Esophagus (tissue), 2 donors: ENCODE data around the gene C1orf159. TPM values are rescaled to one million over a fixed set of nuclear protein-coding genes. Genes with fewer than 3 reads are reported as not detected.
A peak's percentile ranks its signal among the peaks of the same experiment; 100 is the strongest.

ENCODE experiments used
- H3K27ac ChIP-seq, 2 donors: one replicate each; pipeline ENCODE4 v1.5.1; 2013; ENCODE audit warnings: low read depth in 2 of 2, mild to moderate bottlenecking in 2 of 2, inconsistent platforms in 1 of 2, low read length in 1 of 2, moderate library complexity in 1 of 2
- H3K27me3 ChIP-seq, 2 donors: one replicate each; pipeline ENCODE4 v1.6.1; 2013; ENCODE audit warnings: low read length in 2 of 2, control low read depth in 1 of 2, mild to moderate bottlenecking in 1 of 2; ENCODE audit not compliant: insufficient read depth in 2 of 2, control insufficient read depth in 1 of 2
- H3K36me3 ChIP-seq, 2 donors: one replicate each; pipeline ENCODE4 v1.6.1; 2013; ENCODE audit warnings: low read length in 1 of 2; ENCODE audit not compliant: control insufficient read depth in 2 of 2, insufficient read depth in 2 of 2
- H3K4me1 ChIP-seq, 2 donors: one replicate each; pipeline ENCODE4 v1.6.1; 2013; ENCODE audit warnings: low read length in 1 of 2; ENCODE audit not compliant: control insufficient read depth in 2 of 2, insufficient read depth in 2 of 2
- H3K4me3 ChIP-seq, 2 donors: one replicate each; pipeline ENCODE4 v1.5.1; 2013; ENCODE audit warnings: low read length in 2 of 2, mild to moderate bottlenecking in 2 of 2, low read depth in 1 of 2, moderate library complexity in 1 of 2
- H3K9me3 ChIP-seq, 2 donors: one replicate each; pipeline ENCODE4 v1.6.1; 2013; ENCODE audit warnings: mild to moderate bottlenecking in 2 of 2, low read depth in 1 of 2, low read length in 1 of 2, moderate library complexity in 1 of 2; ENCODE audit not compliant: control insufficient read depth in 2 of 2, insufficient read depth in 1 of 2
- WGBS, 2 donors: extraction: QIAGEN DNeasy Blood & Tissue Kit; methylation state at CpG; one replicate each; pipeline ENCODE4 v1.1.7; 2013; 5-methylcytosine and 5-hydroxymethylcytosine counted together
- polyA plus RNA-seq, 2 donors: library from polyadenylated mRNA; stranded (reverse); fragments of 200-250 nt; gene quantifications; one replicate each; pipeline ENCODE4 v1.2.3, GENCODE V29; 2013
- donor health status: healthy with polysubstance abuse.
- donor health status: Bipolar disorder and iron deficiency.

Gene C1orf159
- polyA plus RNA-seq, 2 donors, result 13.0 to 27.5 TPM

DNA sequence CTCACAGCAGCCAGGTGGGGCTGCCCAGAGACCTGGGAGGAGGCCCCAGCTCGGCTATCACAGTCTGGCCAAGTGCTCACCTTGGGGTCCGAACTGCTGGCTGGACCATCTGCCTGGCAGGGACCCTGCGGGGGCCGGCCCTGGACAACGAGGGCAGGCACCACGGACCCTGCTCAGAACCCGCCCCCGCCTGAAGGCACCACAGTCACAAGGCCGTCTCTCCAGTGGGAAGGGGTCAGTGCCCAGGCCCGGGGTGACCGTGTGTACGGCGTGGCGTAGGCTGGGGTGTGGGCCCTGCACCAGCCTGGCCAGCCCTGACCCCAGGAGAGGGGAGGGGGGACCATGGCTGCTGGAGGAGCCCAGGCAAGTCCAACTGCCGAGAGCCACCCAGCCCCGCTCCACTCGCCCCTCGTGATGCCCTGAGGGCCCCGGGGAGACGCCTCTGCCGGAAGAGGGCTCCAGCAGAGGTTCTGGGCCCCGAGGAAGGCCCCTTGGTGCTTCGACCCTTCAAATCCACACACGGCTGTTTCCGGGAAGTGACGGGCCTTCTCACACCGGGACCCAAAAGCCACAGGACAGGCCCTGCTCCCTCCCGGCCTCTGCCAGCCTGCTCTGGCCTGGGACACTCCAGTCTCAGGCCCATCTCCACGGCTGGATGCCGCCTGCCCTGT lies 30.6 kb downstream of the C1orf159 start:
- peaks cover 0 to 11% of the 10 kb centered on the region in 2 donors for H3K36me3 ChIP-seq
- H3K9me3 ChIP-seq, result no peaks in the 10 kb centered on the region
- 86 to 90% methylated on average over 30 of the region's 30 CpGs for WGBS, 2 donors
- H3K4me1 ChIP-seq, result peaks cover under 1 to 5% of the 10 kb centered on the region in 2 donors
- H3K4me3 ChIP-seq, result no peak overlapping the region
- no peaks in the 10 kb centered on the region for H3K27me3 ChIP-seq
- no peak overlapping the region for H3K27ac ChIP-seq

GRCh38 chr1:1084372-1085170 lies 31.3 kb downstream of the C1orf159 start:
- H3K27me3 ChIP-seq, result no peaks in the 10 kb centered on the region
- WGBS, 2 donors, result 88 to 90% methylated on average over 37 to 38 of the region's 38 CpGs
- no peak overlapping the region for H3K27ac ChIP-seq
- H3K4me3 ChIP-seq, result no peak overlapping the region
- H3K36me3 ChIP-seq, result peaks cover 0 to 7% of the 10 kb centered on the region in 2 donors
- H3K4me1 ChIP-seq, result peaks cover 3 to 12% of the 10 kb centered on the region in 2 donors
- no peaks in the 10 kb centered on the region for H3K9me3 ChIP-seq

DNA sequence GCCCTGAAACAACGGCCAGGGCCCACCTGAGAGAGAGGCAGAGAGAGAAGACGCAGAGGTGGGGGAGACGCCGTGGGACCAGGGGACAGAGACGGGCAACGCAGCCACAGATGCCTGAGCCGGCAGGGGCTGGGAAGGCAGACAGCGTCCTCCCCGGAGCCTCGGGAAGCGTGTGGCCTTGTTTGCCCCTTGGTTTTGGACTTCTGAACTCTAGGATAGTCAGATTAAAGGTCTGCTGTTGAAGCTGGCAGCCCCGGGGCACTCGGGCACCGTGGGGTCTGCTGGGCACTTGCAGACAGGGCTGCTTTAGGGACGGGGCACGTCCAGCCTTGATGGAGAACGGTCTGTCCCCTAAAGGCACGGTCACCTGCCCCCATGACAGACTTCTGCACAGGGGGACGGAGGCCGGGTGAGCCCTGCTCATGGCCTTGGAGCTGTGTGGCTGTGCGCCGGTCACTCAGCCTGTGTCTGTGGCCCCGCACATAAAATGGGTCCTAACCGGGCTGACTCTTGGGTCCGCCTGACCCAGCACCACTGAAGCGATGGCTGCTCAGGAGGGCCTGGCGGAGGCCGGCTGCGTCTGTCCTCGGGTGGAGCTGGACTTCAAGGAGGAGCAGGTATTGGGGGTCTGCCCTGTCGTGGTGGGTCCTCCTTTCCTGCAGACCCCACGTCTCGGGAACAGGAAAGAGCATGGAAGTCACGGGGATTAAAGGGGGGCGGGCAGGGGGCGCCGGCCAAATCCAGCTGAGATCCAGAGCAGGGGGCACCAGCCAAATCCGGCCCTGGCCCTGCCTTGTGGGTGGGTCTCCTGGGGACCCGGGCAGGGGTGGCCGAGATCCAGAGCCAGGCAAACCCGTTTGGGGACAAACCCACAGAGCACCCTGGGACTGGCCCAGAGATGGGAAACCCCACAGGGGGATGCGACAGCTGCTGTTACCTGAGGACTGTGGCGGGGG lies 32.2 kb downstream of the C1orf159 start:
- Histone ChIP-seq H3K9me3 (no peaks in the 10 kb centered on the region), H3K27me3 (no peaks in the 10 kb centered on the region), H3K4me1 (peaks cover 3 to 15% of the 10 kb centered on the region in 2 donors), H3K36me3 (peaks cover 0 to 7% of the 10 kb centered on the region in 2 donors), H3K4me3 (no peak overlapping the region), H3K27ac (no peak overlapping the region)
- 86 to 90% methylated on average over 40 to 43 of the region's 43 CpGs for WGBS, 2 donors

DNA sequence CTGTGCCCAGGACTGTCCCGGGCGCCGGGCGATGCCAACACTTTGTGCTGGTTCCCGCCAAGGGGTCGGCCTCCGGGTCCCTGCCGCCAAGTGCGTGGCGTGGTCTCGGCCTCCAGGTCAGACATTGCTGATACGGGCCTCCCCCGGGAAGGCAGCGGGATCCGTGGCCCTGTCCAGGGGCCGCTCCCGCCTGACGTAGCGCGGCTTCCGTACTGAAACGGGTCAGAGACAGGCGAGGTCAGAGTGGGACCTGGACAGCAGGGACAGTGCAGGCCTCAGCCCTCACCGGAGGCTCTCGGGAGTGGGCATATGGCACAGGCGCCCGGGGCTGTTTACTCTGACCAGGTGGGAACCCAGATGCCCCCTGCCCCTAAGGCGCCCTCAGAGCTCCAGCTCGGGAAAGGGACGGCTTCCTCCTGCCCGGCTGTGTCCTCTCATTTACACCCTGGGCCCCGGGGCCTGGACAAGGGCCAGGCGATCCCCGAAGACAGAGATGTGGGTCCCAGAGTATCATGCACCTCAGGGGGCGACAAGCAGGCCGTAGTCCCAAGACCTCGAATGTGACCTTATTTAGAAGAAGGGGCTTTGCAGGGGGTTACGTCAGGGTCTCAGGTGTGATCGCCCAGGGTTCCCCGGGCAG lies 33.0 kb downstream of the C1orf159 start:
- H3K4me3 ChIP-seq, result no peak overlapping the region
- H3K9me3 ChIP-seq, result no peaks in the 10 kb centered on the region
- H3K4me1 ChIP-seq, result peaks cover 3 to 15% of the 10 kb centered on the region in 2 donors
- H3K27ac ChIP-seq, result no peak overlapping the region
- H3K27me3 ChIP-seq, result no peaks in the 10 kb centered on the region
- peaks cover 0 to 7% of the 10 kb centered on the region in 2 donors for H3K36me3 ChIP-seq
- 89 to 92% methylated on average over 40 of the region's 40 CpGs for WGBS, 2 donors

DNA sequence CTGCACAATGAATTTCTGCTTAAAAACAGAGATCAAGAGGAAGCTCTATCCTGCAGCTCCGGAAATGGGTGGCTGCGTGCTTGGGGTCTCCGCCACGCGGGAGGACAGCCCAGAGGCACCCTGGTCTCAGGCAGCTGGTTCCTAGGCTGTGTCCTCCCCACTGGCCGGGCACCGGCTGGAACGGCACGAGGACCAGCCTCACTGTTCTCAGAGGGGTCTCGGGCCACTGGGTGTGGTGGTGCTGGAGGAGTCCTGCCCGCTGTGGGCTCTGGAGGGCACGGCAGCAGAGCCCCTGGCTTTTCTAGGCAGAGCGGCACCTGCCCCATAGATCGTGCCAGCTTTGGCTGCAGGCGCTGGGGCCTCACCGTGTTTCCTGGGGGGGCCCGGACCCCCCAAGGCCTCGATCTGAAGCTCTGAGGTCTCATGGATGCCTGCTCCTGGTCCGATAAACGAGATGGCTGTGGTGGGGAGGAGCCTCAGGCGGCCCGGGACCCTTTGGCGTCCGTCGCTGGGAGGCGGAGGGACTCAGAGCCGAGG lies 33.6 kb downstream of the C1orf159 start:
- Histone ChIP-seq H3K9me3 (no peaks in the 10 kb centered on the region), H3K36me3 (peaks cover 0 to 7% of the 10 kb centered on the region in 2 donors), H3K27me3 (no peaks in the 10 kb centered on the region), H3K4me1 (peaks cover 3 to 15% of the 10 kb centered on the region in 2 donors), H3K27ac (no peak overlapping the region), H3K4me3 (no peak overlapping the region)
- 89 to 91% methylated on average over 23 to 27 of the region's 27 CpGs for WGBS, 2 donors

DNA sequence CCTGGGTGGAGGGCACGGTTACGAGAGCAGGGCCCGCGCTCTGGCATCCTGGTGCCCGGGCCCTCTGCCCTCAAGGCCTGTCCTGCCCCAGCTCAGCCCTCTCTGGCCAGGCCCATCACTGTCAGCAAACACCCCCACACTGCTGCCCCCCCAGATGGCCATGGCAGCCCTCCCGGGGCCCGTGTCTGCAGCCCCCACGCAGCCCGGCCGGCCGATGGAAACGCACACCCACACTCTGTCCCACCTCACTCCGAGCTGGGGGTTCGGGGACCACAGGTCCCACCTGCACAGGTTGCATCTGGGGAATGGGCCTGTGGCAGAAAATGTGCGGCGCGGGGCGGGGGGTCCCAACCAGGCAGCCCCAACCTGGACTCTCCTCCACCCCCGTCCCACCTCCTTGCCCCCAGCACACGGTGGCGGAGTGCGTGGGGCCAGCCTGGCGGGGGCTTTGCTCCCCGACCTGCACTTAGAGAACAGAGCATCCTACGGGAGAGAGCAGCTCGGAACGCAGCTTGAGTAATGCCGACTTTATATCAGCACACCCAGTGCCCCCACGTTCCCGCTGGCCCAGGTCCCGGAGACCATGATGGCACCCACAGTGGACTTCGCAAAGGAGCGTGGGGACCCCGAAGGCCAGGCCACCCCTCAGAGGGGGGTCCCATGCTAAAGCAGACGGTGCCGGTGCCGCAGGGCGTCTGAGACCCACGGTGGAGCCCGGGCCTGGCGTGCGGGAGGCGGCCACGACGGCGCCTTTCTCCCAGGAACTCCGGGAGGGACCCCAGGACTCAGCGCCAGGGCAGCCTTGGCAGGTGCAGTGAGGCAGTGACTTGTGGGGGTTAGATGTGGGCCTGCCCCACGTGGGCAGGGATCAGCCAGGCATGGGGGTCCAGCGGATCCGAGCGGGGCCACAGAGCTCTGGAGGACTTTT lies 34.3 kb downstream of the C1orf159 start:
- Histone ChIP-seq H3K9me3 (no peaks in the 10 kb centered on the region), H3K4me1 (peaks cover 3 to 15% of the 10 kb centered on the region in 2 donors), H3K4me3 (no peak overlapping the region), H3K27ac (no peak overlapping the region), H3K36me3 (peaks cover 0 to 6% of the 10 kb centered on the region in 2 donors), H3K27me3 (no peaks in the 10 kb centered on the region)
- WGBS, 2 donors, result 88 to 91% methylated on average over 47 to 52 of the region's 52 CpGs

DNA sequence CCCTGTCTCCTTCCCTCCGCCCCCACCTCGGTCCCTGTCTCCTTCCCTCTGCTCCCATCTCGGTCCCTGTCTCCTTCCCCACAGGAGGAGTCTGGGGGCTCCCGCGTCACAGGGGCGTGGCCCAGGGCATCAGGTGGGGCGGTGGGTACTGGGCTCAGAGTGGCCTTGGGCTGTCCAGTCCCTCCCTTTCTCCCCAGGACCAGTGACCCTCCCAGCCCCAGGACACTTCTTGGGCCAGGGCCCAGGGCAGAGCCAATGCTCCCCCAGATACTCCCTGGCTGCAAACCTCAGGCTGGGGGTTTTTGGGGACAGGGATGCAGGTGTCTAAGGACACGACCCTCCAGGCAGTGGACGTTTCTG lies 35.0 kb downstream of the C1orf159 start:
- peaks cover 0 to 4% of the 10 kb centered on the region in 2 donors for H3K36me3 ChIP-seq
- no peaks in the 10 kb centered on the region for H3K9me3 ChIP-seq
- H3K27ac ChIP-seq, result no peak overlapping the region
- no peak overlapping the region for H3K4me3 ChIP-seq
- peaks cover 3 to 15% of the 10 kb centered on the region in 2 donors for H3K4me1 ChIP-seq
- H3K27me3 ChIP-seq, result no peaks in the 10 kb centered on the region
- WGBS, 2 donors, result 52 to 63% methylated on average over 8 to 9 of the region's 9 CpGs

DNA sequence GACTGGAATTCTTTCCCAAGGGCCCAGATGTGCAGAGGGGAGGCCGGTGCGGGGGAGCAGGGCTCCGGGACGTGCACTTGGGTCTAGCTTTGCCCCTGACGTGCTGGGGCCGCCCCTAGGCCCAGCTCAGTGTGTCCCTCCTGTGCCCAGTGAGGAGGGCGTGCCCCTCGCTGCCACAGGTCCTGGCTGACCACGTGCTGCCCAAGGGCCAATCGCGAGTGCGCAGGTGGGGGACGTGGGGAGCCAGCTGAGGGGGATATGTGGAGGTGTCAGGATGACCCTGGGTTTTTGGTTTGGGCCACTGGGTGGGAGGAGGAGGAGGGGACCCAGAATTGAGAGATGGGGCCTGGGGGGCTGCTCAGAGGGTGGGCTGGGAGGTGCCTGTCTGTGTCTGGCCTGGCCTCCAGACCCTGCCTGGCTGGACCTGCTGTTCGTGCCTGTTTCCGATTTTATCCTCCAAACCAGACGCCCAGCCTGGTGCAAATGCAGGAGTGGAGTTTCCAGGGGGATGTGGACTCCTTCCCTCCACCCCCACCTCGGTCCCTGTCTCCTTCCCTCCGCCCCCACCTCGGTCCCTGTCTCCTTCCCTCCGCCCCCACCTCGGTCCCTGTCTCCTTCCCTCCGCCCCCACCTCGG lies 35.6 kb downstream of the C1orf159 start:
- H3K9me3 ChIP-seq, result no peaks in the 10 kb centered on the region
- peaks cover 3 to 16% of the 10 kb centered on the region in 2 donors for H3K4me1 ChIP-seq
- 3 to 4% methylated on average over 17 to 20 of the region's 23 CpGs for WGBS, 2 donors
- peaks cover 0 to 4% of the 10 kb centered on the region in 2 donors for H3K36me3 ChIP-seq
- peak overlapping the region; percentile 23 to 24 for H3K4me3 ChIP-seq
- peak overlapping the region; percentile 30 to 73 for H3K27ac ChIP-seq
- no peaks in the 10 kb centered on the region for H3K27me3 ChIP-seq
